SK-N-SH (cell line): ENCODE data around the gene ZFP57. TPM values are rescaled to one million over a fixed set of nuclear protein-coding genes. Genes with fewer than 3 reads are reported as not detected.

Experiments
- CTCF ChIA-PET: fragments of 300-600, 350-600 bp; formaldehyde crosslinking; extraction: SDS; loops from one replicate; lab custom pipeline; 2021; lab: Yijun Ruan, JAX
- POLR2A ChIA-PET: fragments of 350-600 bp; sonication (Branson Sonifier 250); formaldehyde crosslinking; extraction: SDS; loops from one replicate; lab custom pipeline; 2020; ENCODE audit warnings: antibody characterized with exemption, inconsistent platforms; lab: Yijun Ruan, JAX
- DNase-seq: peaks from one replicate; pipeline ENCODE4 v3.0.0; 2012
- H2AFZ ChIP-seq: fragments of 200-600 bp; sonication (generic); 2 replicates; pipeline ENCODE4 v1.8.1; 2016; ENCODE audit warnings: antibody characterized with exemption, mild to moderate bottlenecking, low read depth
- H3F3A ChIP-seq: fragments of 200-600 bp; sonication (generic); replicated peaks from 2 replicates; pipeline ENCODE3; 2016; ENCODE audit warnings: antibody characterized with exemption, mild to moderate bottlenecking; ENCODE audit not compliant: insufficient read depth
- H3K27ac ChIP-seq, 2 experiments: fragments of 200-500 bp in 1 of 2; fragments of 200-600 bp in 1 of 2; sonication (Bioruptor generic) in 1 of 2; sonication (generic), shearing (Covaris generic) in 1 of 2; 2 replicates each; pipeline versions ENCODE4 v1.5.1 to v1.6.1; 2014 to 2016; ENCODE audit warnings: low read depth in 2 of 2, inconsistent platforms in 1 of 2, low read length in 1 of 2, mild to moderate bottlenecking in 1 of 2, mixed read lengths in 1 of 2
- H3K27me3 ChIP-seq: fragments of 200-600 bp; sonication (generic), shearing (Covaris generic); 2 replicates; pipeline ENCODE4 v1.6.1; 2016; ENCODE audit warnings: mixed run types; ENCODE audit not compliant: insufficient read depth
- H3K36me3 ChIP-seq, 2 experiments: fragments of 200-500 bp in 1 of 2; fragments of 200-600 bp in 1 of 2; sonication (Bioruptor generic) in 1 of 2; sonication (generic) in 1 of 2; replicated peaks in 1 of 2; 2 replicates each; pipeline versions ENCODE3 to v1.5.1; 2014 to 2016; ENCODE audit warnings: low read length in 1 of 2, mild to moderate bottlenecking in 1 of 2; ENCODE audit not compliant: insufficient read depth in 2 of 2, control insufficient read depth in 1 of 2
- H3K4me1 ChIP-seq, 2 experiments: fragments of 200-500 bp in 1 of 2; fragments of 200-600 bp in 1 of 2; sonication (Bioruptor generic) in 1 of 2; sonication (generic), shearing (Covaris generic) in 1 of 2; 2 replicates each; pipeline versions ENCODE4 v1.5.1 to v1.6.1; 2014 to 2016; ENCODE audit warnings: low read depth in 1 of 2, low read length in 1 of 2, mixed run types in 1 of 2; ENCODE audit not compliant: insufficient read depth in 2 of 2, control insufficient read depth in 1 of 2
- H3K4me2 ChIP-seq: fragments of 200-600 bp; sonication (generic), shearing (Covaris generic); 2 replicates; pipeline ENCODE4 v1.6.1; 2017; ENCODE audit warnings: mixed run types
- H3K4me3 ChIP-seq, 2 experiments: fragments of 200-500 bp in 1 of 2; fragments of 200-600 bp in 1 of 2; sonication (Bioruptor generic) in 1 of 2; sonication (generic), shearing (Covaris generic) in 1 of 2; 2 replicates each; pipeline versions ENCODE4 v1.5.1 to v1.8.1; 2014 to 2016; ENCODE audit warnings: low read depth in 2 of 2, inconsistent platforms in 1 of 2, low read length in 1 of 2, mild to moderate bottlenecking in 1 of 2, mixed read lengths in 1 of 2, moderate library complexity in 1 of 2
- H3K79me2 ChIP-seq: fragments of 200-600 bp; sonication (generic); 2 replicates; pipeline ENCODE4 v1.8.1; 2017; ENCODE audit warnings: mild to moderate bottlenecking; ENCODE audit not compliant: insufficient read depth
- H3K9ac ChIP-seq: fragments of 200-600 bp; sonication (generic); 2 replicates; pipeline ENCODE4 v1.6.1; 2017; ENCODE audit warnings: mixed run types
- H3K9me2 ChIP-seq: fragments of 200-600 bp; sonication (generic); 2 replicates; pipeline ENCODE4 v1.6.1; 2017; ENCODE audit warnings: mixed run types
- H3K9me3 ChIP-seq: fragments of 200-600 bp; sonication (generic); 2 replicates; pipeline ENCODE4 v1.6.1; 2017; ENCODE audit warnings: mixed run types, mild to moderate bottlenecking, moderate library complexity
- H4K20me1 ChIP-seq: fragments of 200-600 bp; sonication (generic); 2 replicates; pipeline ENCODE4 v1.6.1; 2017; ENCODE audit warnings: mild to moderate bottlenecking, mixed run types; ENCODE audit not compliant: insufficient read depth
- CHD2 ChIP-seq: fragments of 150-350 bp; IDR thresholded peaks from 2 replicates; pipeline ENCODE4 v1.6.1; 2018; ENCODE audit warnings: low read length; ENCODE audit not compliant: partially characterized antibody
- CTCF ChIP-seq: fragments of 200-600 bp; sonication (generic); IDR thresholded peaks from 2 replicates; pipeline ENCODE4 v1.6.1; 2017; ENCODE audit warnings: antibody characterized with exemption, mild to moderate bottlenecking, moderate library complexity
- ELF1 ChIP-seq: IDR thresholded peaks from 2 replicates; pipeline ENCODE4 v1.4.0; 2012
- EZH2phosphoT487 ChIP-seq: fragments of 200-600 bp; sonication (generic); IDR thresholded peaks from 2 replicates; pipeline ENCODE4 v1.6.1; 2017; ENCODE audit warnings: low read depth, mixed run types, mild to moderate bottlenecking, antibody characterized with exemption, moderate library complexity, borderline replicate concordance
- FOSL2 ChIP-seq: IDR thresholded peaks from 2 replicates; pipeline ENCODE4 v1.4.0; 2012; ENCODE audit warnings: low read depth, mild to moderate bottlenecking, moderate library complexity, borderline replicate concordance
- GABPA ChIP-seq: IDR thresholded peaks from 2 replicates; pipeline ENCODE4 v1.4.0; 2012; ENCODE audit warnings: low read depth, mild to moderate bottlenecking
- GATA2 ChIP-seq: sonication (generic); formaldehyde crosslinking; IDR thresholded peaks from 2 replicates; pipeline ENCODE4 v1.5.0; 2020; ENCODE audit warnings: mild to moderate bottlenecking, missing genetic modification reagents
- JUND ChIP-seq: IDR thresholded peaks from 2 replicates; pipeline ENCODE4 v1.4.0; 2012
- MAX ChIP-seq: IDR thresholded peaks from 2 replicates; pipeline ENCODE4 v1.4.0; 2012; ENCODE audit warnings: low read depth
- MXI1 ChIP-seq: IDR thresholded peaks from 2 replicates; pipeline ENCODE4 v1.6.1; 2012; ENCODE audit warnings: mild to moderate bottlenecking, low read depth, low read length, improper control_type of control experiment
- NFIC ChIP-seq: IDR thresholded peaks from 2 replicates; pipeline ENCODE4 v1.4.0; 2012; ENCODE audit warnings: borderline replicate concordance
- NRF1 ChIP-seq: IDR thresholded peaks from 2 replicates; pipeline ENCODE4 v1.6.1; 2012; ENCODE audit warnings: low read depth, mild to moderate bottlenecking, low read length
- POLR2AphosphoS5 ChIP-seq: IDR thresholded peaks from 2 replicates; pipeline ENCODE4 v1.6.1; 2012; ENCODE audit warnings: low read depth, low read length
- REST ChIP-seq: IDR thresholded peaks from 2 replicates; pipeline ENCODE4 v1.6.1; 2012; ENCODE audit warnings: mild to moderate bottlenecking, low read depth, low read length, moderate library complexity
- RFX5 ChIP-seq: IDR thresholded peaks from 2 replicates; pipeline ENCODE4 v1.6.1; 2012; ENCODE audit warnings: mild to moderate bottlenecking, improper control_type of control experiment, low read length
- RXRA ChIP-seq: IDR thresholded peaks from 2 replicates; pipeline ENCODE4 v1.4.0; 2012; ENCODE audit warnings: low read depth, mild to moderate bottlenecking, borderline replicate concordance
- SIN3A ChIP-seq: IDR thresholded peaks from 2 replicates; pipeline ENCODE4 v1.6.1; 2012; ENCODE audit warnings: low read depth, mild to moderate bottlenecking, low read length, moderate library complexity, borderline replicate concordance
- SMC3 ChIP-seq: IDR thresholded peaks from 2 replicates; pipeline ENCODE4 v1.6.1; 2012; ENCODE audit warnings: low read depth, low read length, improper control_type of control experiment
- TCF12 ChIP-seq: IDR thresholded peaks from 2 replicates; pipeline ENCODE4 v1.4.0; 2012
- TEAD4 ChIP-seq: IDR thresholded peaks from 2 replicates; pipeline ENCODE4 v1.4.0; 2012; ENCODE audit warnings: mild to moderate bottlenecking, borderline replicate concordance; ENCODE audit not compliant: insufficient read depth
- USF2 ChIP-seq: fragments of 150-350 bp; IDR thresholded peaks from 2 replicates; pipeline ENCODE4 v1.6.1; 2017; ENCODE audit warnings: antibody characterized with exemption, low read length, low read depth, borderline replicate concordance
- ZBTB33 ChIP-seq: IDR thresholded peaks from 2 replicates; pipeline ENCODE4 v1.4.0; 2012; ENCODE audit warnings: low read depth, borderline replicate concordance
- WGBS: methylation state at CpG from one replicate; pipeline ENCODE4 v1.1.6; 2017; ENCODE audit warnings: low lambda C conversion rate; 5-methylcytosine and 5-hydroxymethylcytosine counted together
- polyA plus RNA-seq, 3 experiments: library from polyadenylated mRNA; depleted of rRNA; stranded (reverse); fragments of >200 nt; gene quantifications; 2 replicates each; pipeline ENCODE4 v1.2.3, GENCODE V29; 2012

Gene ZFP57
- polyA plus RNA-seq, 1 of the 3 experiments (the other 2 are of a cell fraction), result not detected

- Histone ChIP-seq H2AFZ (peak overlapping the region; percentile 89), H3K27ac (peak overlapping the region; percentile 17 to 69; a peak in 3 of 4 replicates), H3K4me3 (peak overlapping the region; percentile 40 to 52), H3K4me2 (peak overlapping the region; percentile 70), H3K9me2 (no peaks in the 10 kb centered on the region), H3K9ac (no peak overlapping the region), H3K79me2 (no peaks in the 10 kb centered on the region), H3K4me1 (peaks cover 0 to 7% of the 10 kb centered on the region in 2 experiments; a peak in 1 of 4 replicates), H3K36me3 (no peaks in the 10 kb centered on the region), H3K27me3 (peaks cover 7% of the 10 kb centered on the region; the same call in 1 of the 2 replicates), H3F3A (no peaks in the 10 kb centered on the region), H3K9me3 (no peaks in the 10 kb centered on the region), H4K20me1 (no peaks in the 10 kb centered on the region)
- peak; percentile 89 for DNase-seq
- WGBS, result 11% methylated on average over 29 of the region's 33 CpGs
- POLR2A ChIA-PET, result interaction anchor here (2.2 kb wide), 1 partner anchor 17 kb away, joined by 12 read pairs; the partner anchor contains the start of gene GABBR1
- CTCF ChIA-PET, result interaction anchor here (0.5 to 8.1 kb wide), 31 partner anchors 10 to 1961 kb away, joined by 3 to 120 read pairs (median 4); partner anchors contain the start of genes GABBR1 and HLA-A
- TF ChIP-seq TCF12 (no peak), CTCF (peak; percentile 89), EZH2phosphoT487 (no peak), REST (no peak), GATA2 (CRISPR knock-in tag) (no peak), FOSL2 (no peak), RXRA (no peak), MAX (no peak), TEAD4 (no peak), RFX5 (peak; percentile 100), JUND (no peak), GABPA (no peak), POLR2AphosphoS5 (0 out of 2 replicates have a peak, but pooled peaks have one; percentile 24), MXI1 (no peak; the same call in 1 of the 2 replicates), SIN3A (no peak), SMC3 (peak; percentile 27; the same call in 1 of the 2 replicates), NRF1 (no peak), ELF1 (peak; percentile 56; the same call in 1 of the 2 replicates), CHD2 (peak; percentile 29), USF2 (no peak), ZBTB33 (no peak), NFIC (no peak)
Observed at GRCh38 chr6:29649701-29650673, 31.0 kb downstream of the ZFP57 start.
